HK-2 (cell line): Measurements from ENCODE around the gene SRM.
"Not testable (repeated sequence)": the region's sequence is repeated elsewhere in the genome, so short reads cannot be mapped to it uniquely, and the experiment has no call there.

Experiments used
- DNase-seq: peaks from one replicate; pipeline ENCODE4 v3.0.0-alpha.2; 2018; ENCODE audit not compliant: unreplicated experiment

Gene SRM

GRCh38 chr1:11044849-11045427, 14.9 kb downstream of the SRM start:
- no peak for DNase-seq

- DNase-seq = no peak
Observed at GRCh38 chr1:11044086-11044848, 15.6 kb downstream of the SRM start.

GRCh38 chr1:11042995-11043874, 16.6 kb downstream of the SRM start:
- DNase-seq = no peak

- DNase-seq = no peak
Observed at GRCh38 chr1:11042065-11042464, 17.8 kb downstream of the SRM start.

- no peak for DNase-seq
Observed at GRCh38 chr1:11041048-11041447, 18.8 kb downstream of the SRM start.

- not testable (repeated sequence) for DNase-seq
Observed at GRCh38 chr1:11040105-11040429, 19.8 kb downstream of the SRM start.

GRCh38 chr1:11039351-11040104, 20.3 kb downstream of the SRM start:
- no peak for DNase-seq

GRCh38 chr1:11037740-11038182, 22.1 kb downstream of the SRM start:
- DNase-seq = peak; percentile 80

GRCh38 chr1:11037019-11037739, 22.6 kb downstream of the SRM start:
- not testable (repeated sequence) for DNase-seq

GRCh38 chr1:11031624-11032262, 28.1 kb downstream of the SRM start:
- DNase-seq = no peak

GRCh38 chr1:11030865-11031264, 29.0 kb downstream of the SRM start:
- DNase-seq = no peak

- DNase-seq = no peak
Observed at GRCh38 chr1:11028018-11028417, 31.8 kb downstream of the SRM start.

GRCh38 chr1:11027316-11027715, 32.5 kb downstream of the SRM start:
- DNase-seq = no peak

- no peak for DNase-seq
Observed at GRCh38 chr1:11026903-11027302, 32.9 kb downstream of the SRM start.

GRCh38 chr1:11026052-11026451, 33.8 kb downstream of the SRM start:
- no peak for DNase-seq

GRCh38 chr1:11025618-11026017, 34.2 kb downstream of the SRM start:
- no peak for DNase-seq

GRCh38 chr1:11024874-11025203, 35.0 kb downstream of the SRM start:
- no peak for DNase-seq

- no peak for DNase-seq
Observed at GRCh38 chr1:11024154-11024873, 35.5 kb downstream of the SRM start.

- DNase-seq = no peak
Observed at GRCh38 chr1:11023201-11023600, 36.6 kb downstream of the SRM start.

GRCh38 chr1:11019971-11020370, 39.8 kb downstream of the SRM start:
- DNase-seq = no peak
